Chondrocyte (in vitro differentiated cells): ENCODE measurements around the gene MYOM1. TPM values are rescaled to one million over a fixed set of nuclear protein-coding genes. Genes with fewer than 3 reads are reported as not detected.

Source experiments
- DNase-seq: peaks from one replicate; pipeline ENCODE4 v3.0.0; 2021; ENCODE audit warnings: mixed read lengths, low spot score
- H3K27ac Mint-ChIP-seq: one replicate; pipeline ENCODE4 v1.8.0; 2021; ENCODE audit warnings: mild to moderate bottlenecking, moderate library complexity, mixed read lengths; ENCODE audit not compliant: unreplicated experiment
- H3K27me3 Mint-ChIP-seq: 2 replicates; pipeline ENCODE4 v1.8.0; 2021; ENCODE audit warnings: low read depth, mixed read lengths
- H3K36me3 Mint-ChIP-seq: 2 replicates; pipeline ENCODE4 v1.8.0; 2021; ENCODE audit warnings: low read depth, mixed read lengths
- H3K4me1 Mint-ChIP-seq: 2 replicates; pipeline ENCODE4 v1.8.0; 2021; ENCODE audit warnings: low read depth, mild to moderate bottlenecking, mixed read lengths
- H3K4me3 Mint-ChIP-seq: one replicate; pipeline ENCODE4 v1.8.0; 2021; ENCODE audit warnings: mild to moderate bottlenecking, moderate library complexity, mixed read lengths; ENCODE audit not compliant: unreplicated experiment
- H3K9me3 Mint-ChIP-seq: 2 replicates; pipeline ENCODE4 v1.8.0; 2021; ENCODE audit warnings: low read depth, mixed read lengths
- CTCF ChIP-seq: fragments of 200-600 bp; sonication (generic); IDR thresholded peaks from 2 replicates; pipeline ENCODE4 v1.5.0; 2021; ENCODE audit warnings: antibody characterized with exemption, mild to moderate bottlenecking, moderate library complexity
- total RNA-seq: library from RNA; stranded (reverse); gene quantifications from 3 replicates; pipeline ENCODE4 v1.2.1, GENCODE V29; 2021

MYOM1 gene
- total RNA-seq, 1 donor from 2014 or later, result 1.5 TPM

- no peak overlapping the region for H3K27ac Mint-ChIP-seq
- no peak overlapping the region for H3K4me3 Mint-ChIP-seq
- no peak for TF ChIP-seq CTCF
- peaks cover 4% of the 10 kb centered on the region for H3K4me1 Mint-ChIP-seq
- no peaks in the 10 kb centered on the region for H3K27me3 Mint-ChIP-seq
- no peak for DNase-seq
- H3K9me3 Mint-ChIP-seq, result peaks cover 2% of the 10 kb centered on the region
- H3K36me3 Mint-ChIP-seq, result peaks cover under 1% of the 10 kb centered on the region
These were observed 100.1 kb downstream of the MYOM1 start for GRCh38 chr18:3119401-3120341.

GRCh38 chr18:3118195-3119010, 101.4 kb downstream of the MYOM1 start:
- Mint-ChIP-seq H3K36me3 (no peaks in the 10 kb centered on the region), H3K4me3 (no peak overlapping the region), H3K4me1 (peaks cover 4% of the 10 kb centered on the region), H3K27ac (no peak overlapping the region), H3K9me3 (no peaks in the 10 kb centered on the region), H3K27me3 (no peaks in the 10 kb centered on the region)
- no peak for TF ChIP-seq CTCF
- no peak for DNase-seq

GRCh38 chr18:3117493-3118192, 102.1 kb downstream of the MYOM1 start:
- no peaks in the 10 kb centered on the region for H3K9me3 Mint-ChIP-seq
- DNase-seq, result no peak
- no peak for TF ChIP-seq CTCF
- no peak overlapping the region for H3K27ac Mint-ChIP-seq
- no peaks in the 10 kb centered on the region for H3K36me3 Mint-ChIP-seq
- peaks cover 7% of the 10 kb centered on the region for H3K4me1 Mint-ChIP-seq
- H3K27me3 Mint-ChIP-seq, result no peaks in the 10 kb centered on the region
- no peak overlapping the region for H3K4me3 Mint-ChIP-seq

- Mint-ChIP-seq H3K27ac (no peak overlapping the region), H3K36me3 (no peaks in the 10 kb centered on the region)
- no peak for TF ChIP-seq CTCF
These were observed 104.2 kb downstream of the MYOM1 start for GRCh38 chr18:3115447-3116030.

More at GRCh38 chr18:3115447-3116030, 104.2 kb downstream of the MYOM1 start:
- no peak overlapping the region for H3K4me3 Mint-ChIP-seq
- peaks cover 17% of the 10 kb centered on the region for H3K4me1 Mint-ChIP-seq
- H3K9me3 Mint-ChIP-seq, result no peaks in the 10 kb centered on the region
- no peak for DNase-seq
- H3K27me3 Mint-ChIP-seq, result no peaks in the 10 kb centered on the region
